ENCODE measurements around the gene ENPP7. TPM values are rescaled to one million over a fixed set of nuclear protein-coding genes. Genes with fewer than 3 reads are reported as not detected.

ENPP7 gene
- total and polyA plus RNA-seq, 5 donors from 2014 or later = 0.08 TPM; not detected in 4

GRCh38 chr17:79785900-79786810 lies 55.4 kb downstream of the ENPP7 start:
- Histone ChIP-seq H3K27me3 (ENCODE audit: control insufficient read depth, insufficient read depth, low read length) (peaks cover 17% of the 10 kb centered on the region), H3K36me3 (ENCODE audit: control insufficient read depth, insufficient read depth, low read length) (no peaks in the 10 kb centered on the region), H3K9me3 (ENCODE audit: control insufficient read depth in 2 of 2, low read length in 2 of 2) (no peaks in the 10 kb centered on the region), H3K4me1 (ENCODE audit: control insufficient read depth, insufficient read depth, low read length, poor library complexity, severe bottlenecking) (peaks cover 17% of the 10 kb centered on the region), H3K27ac (ENCODE audit: insufficient read depth, low read length, poor library complexity, severe bottlenecking) (no peak overlapping the region), H3K4me3 (ENCODE audit: low read depth, low read length) (no peak overlapping the region)
- no peak for ATAC-seq (ENCODE audit: low read depth in 2 of 2)
- H3K9me3 Mint-ChIP-seq = peaks cover 0 to 2% (median 0%) of the 10 kb centered on the region in 7 donors
- H3K36me3 Mint-ChIP-seq = no peaks in the 10 kb centered on the region
- H3K27ac Mint-ChIP-seq = no peak overlapping the region
- H3K4me3 Mint-ChIP-seq = peak overlapping the region in 2 of 4 donors; percentile 43 to 66
- peaks cover 0 to 17% (median 4%) of the 10 kb centered on the region in 4 donors for H3K4me1 Mint-ChIP-seq
- peaks cover 62% of the 10 kb centered on the region for H3K27me3 Mint-ChIP-seq
- DNase-seq = no peak

- Histone ChIP-seq H3K27me3 (ENCODE audit: control insufficient read depth, insufficient read depth, low read length) (peaks cover 17% of the 10 kb centered on the region), H3K9me3 (ENCODE audit: control insufficient read depth in 2 of 2, low read length in 2 of 2) (no peaks in the 10 kb centered on the region), H3K4me3 (ENCODE audit: low read depth, low read length) (no peak overlapping the region), H3K4me1 (ENCODE audit: control insufficient read depth, insufficient read depth, low read length, poor library complexity, severe bottlenecking) (peaks cover 24% of the 10 kb centered on the region), H3K36me3 (ENCODE audit: control insufficient read depth, insufficient read depth, low read length) (no peaks in the 10 kb centered on the region), H3K27ac (ENCODE audit: insufficient read depth, low read length, poor library complexity, severe bottlenecking) (no peak overlapping the region)
- Mint-ChIP-seq H3K4me1 (peaks cover under 1 to 14% (median 4%) of the 10 kb centered on the region in 4 donors), H3K27ac (no peak overlapping the region), H3K36me3 (no peaks in the 10 kb centered on the region), H3K4me3 (peak overlapping the region in 1 of 4 donors; percentile 66), H3K9me3 (peaks cover 0 to 2% (median 0%) of the 10 kb centered on the region in 7 donors), H3K27me3 (peaks cover 57% of the 10 kb centered on the region)
- ATAC-seq (ENCODE audit: low read depth in 2 of 2) (no peak), DNase-seq (no peak)
Measured at GRCh38 chr17:79786930-79787643, 56.3 kb downstream of the ENPP7 start.

- Mint-ChIP-seq H3K9me3 (peaks cover 0 to 2% (median 0%) of the 10 kb centered on the region in 7 donors), H3K27me3 (peaks cover 51% of the 10 kb centered on the region), H3K4me1 (peaks cover 3 to 13% (median 5%) of the 10 kb centered on the region in 4 donors), H3K36me3 (no peaks in the 10 kb centered on the region), H3K27ac (no peak overlapping the region), H3K4me3 (no peak overlapping the region)
- ATAC-seq (ENCODE audit: low read depth in 2 of 2) (no peak), DNase-seq (no peak)
- no peaks in the 10 kb centered on the region for H3K9me3 ChIP-seq (ENCODE audit: control insufficient read depth in 2 of 2, low read length in 2 of 2)
- H3K4me3 ChIP-seq (ENCODE audit: low read depth, low read length) = no peak overlapping the region
- H3K27me3 ChIP-seq (ENCODE audit: control insufficient read depth, insufficient read depth, low read length) = peaks cover 17% of the 10 kb centered on the region
- no peaks in the 10 kb centered on the region for H3K36me3 ChIP-seq (ENCODE audit: control insufficient read depth, insufficient read depth, low read length)
- H3K27ac ChIP-seq (ENCODE audit: insufficient read depth, low read length, poor library complexity, severe bottlenecking) = no peak overlapping the region
- peaks cover 24% of the 10 kb centered on the region for H3K4me1 ChIP-seq (ENCODE audit: control insufficient read depth, insufficient read depth, low read length, poor library complexity, severe bottlenecking)
Measured at GRCh38 chr17:79788455-79788854, 57.7 kb downstream of the ENPP7 start.

- no peak overlapping the region for H3K4me3 ChIP-seq (ENCODE audit: low read depth, low read length)
- no peak overlapping the region for H3K27ac Mint-ChIP-seq
- peaks cover 17% of the 10 kb centered on the region for H3K27me3 ChIP-seq (ENCODE audit: control insufficient read depth, insufficient read depth, low read length)
- H3K9me3 ChIP-seq (ENCODE audit: control insufficient read depth in 2 of 2, low read length in 2 of 2) = no peaks in the 10 kb centered on the region
- peaks cover 3 to 16% (median 7%) of the 10 kb centered on the region in 4 donors for H3K4me1 Mint-ChIP-seq
- H3K27ac ChIP-seq (ENCODE audit: insufficient read depth, low read length, poor library complexity, severe bottlenecking) = no peak overlapping the region
- H3K27me3 Mint-ChIP-seq = peaks cover 51% of the 10 kb centered on the region
- no peaks in the 10 kb centered on the region for H3K36me3 ChIP-seq (ENCODE audit: control insufficient read depth, insufficient read depth, low read length)
- H3K36me3 Mint-ChIP-seq = no peaks in the 10 kb centered on the region
- no peaks in the 10 kb centered on the region for H3K9me3 Mint-ChIP-seq
- ATAC-seq (ENCODE audit: low read depth in 2 of 2) = no peak
- H3K4me3 Mint-ChIP-seq = peak overlapping the region; percentile 15 to 47 (median 36)
- no peak for DNase-seq
- H3K4me1 ChIP-seq (ENCODE audit: control insufficient read depth, insufficient read depth, low read length, poor library complexity, severe bottlenecking) = peaks cover 24% of the 10 kb centered on the region
Measured at GRCh38 chr17:79788989-79789942, 58.5 kb downstream of the ENPP7 start.

GRCh38 chr17:79789943-79790804 lies 59.4 kb downstream of the ENPP7 start:
- peaks cover 51% of the 10 kb centered on the region for H3K27me3 Mint-ChIP-seq
- Histone ChIP-seq H3K4me3 (ENCODE audit: low read depth, low read length) (no peak overlapping the region), H3K27ac (ENCODE audit: insufficient read depth, low read length, poor library complexity, severe bottlenecking) (no peak overlapping the region), H3K4me1 (ENCODE audit: control insufficient read depth, insufficient read depth, low read length, poor library complexity, severe bottlenecking) (peaks cover 24% of the 10 kb centered on the region), H3K36me3 (ENCODE audit: control insufficient read depth, insufficient read depth, low read length) (no peaks in the 10 kb centered on the region), H3K9me3 (ENCODE audit: control insufficient read depth in 2 of 2, low read length in 2 of 2) (no peaks in the 10 kb centered on the region), H3K27me3 (ENCODE audit: control insufficient read depth, insufficient read depth, low read length) (peaks cover 17% of the 10 kb centered on the region)
- H3K9me3 Mint-ChIP-seq = no peaks in the 10 kb centered on the region
- peaks cover 3 to 16% (median 7%) of the 10 kb centered on the region in 4 donors for H3K4me1 Mint-ChIP-seq
- H3K36me3 Mint-ChIP-seq = no peaks in the 10 kb centered on the region
- DNase-seq (no peak), ATAC-seq (ENCODE audit: low read depth in 2 of 2) (peak in 1 of 2 donors; percentile 17)
- H3K27ac Mint-ChIP-seq = no peak overlapping the region
- H3K4me3 Mint-ChIP-seq = no peak overlapping the region

- H3K36me3 ChIP-seq (ENCODE audit: control insufficient read depth, insufficient read depth, low read length) = no peaks in the 10 kb centered on the region
- H3K4me1 Mint-ChIP-seq = peaks cover 3 to 21% (median 9%) of the 10 kb centered on the region in 4 donors
- no peak overlapping the region for H3K27ac ChIP-seq (ENCODE audit: insufficient read depth, low read length, poor library complexity, severe bottlenecking)
- H3K4me3 ChIP-seq (ENCODE audit: low read depth, low read length) = no peak overlapping the region
- H3K36me3 Mint-ChIP-seq = no peaks in the 10 kb centered on the region
- peaks cover 55% of the 10 kb centered on the region for H3K27me3 Mint-ChIP-seq
- no peak overlapping the region for H3K27ac Mint-ChIP-seq
- H3K4me3 Mint-ChIP-seq = peak overlapping the region in 2 of 4 donors; percentile 22 to 58
- DNase-seq = no peak
- H3K9me3 ChIP-seq (ENCODE audit: control insufficient read depth in 2 of 2, low read length in 2 of 2) = no peaks in the 10 kb centered on the region
- H3K27me3 ChIP-seq (ENCODE audit: control insufficient read depth, insufficient read depth, low read length) = peaks cover 17% of the 10 kb centered on the region
- no peak for ATAC-seq (ENCODE audit: low read depth in 2 of 2)
- no peaks in the 10 kb centered on the region for H3K9me3 Mint-ChIP-seq
- peaks cover 28% of the 10 kb centered on the region for H3K4me1 ChIP-seq (ENCODE audit: control insufficient read depth, insufficient read depth, low read length, poor library complexity, severe bottlenecking)
Measured at GRCh38 chr17:79790805-79791734, 60.3 kb downstream of the ENPP7 start.

All from CD4-positive, CD25-positive, alpha-beta regulatory T cell (primary cell).